ENCODE measurements around the gene RELN.
"Not testable (repeated sequence)": the region's sequence is repeated elsewhere in the genome, so short reads cannot be mapped to it uniquely, and the experiment has no call there.

RELN gene

GRCh38 chr7:103859709-103860108, 129.7 kb downstream of the RELN start:
- H3K27ac ChIP-seq: no peak overlapping the region
- DNase-seq (ENCODE audit: low read depth, low spot score): no peak

DNA sequence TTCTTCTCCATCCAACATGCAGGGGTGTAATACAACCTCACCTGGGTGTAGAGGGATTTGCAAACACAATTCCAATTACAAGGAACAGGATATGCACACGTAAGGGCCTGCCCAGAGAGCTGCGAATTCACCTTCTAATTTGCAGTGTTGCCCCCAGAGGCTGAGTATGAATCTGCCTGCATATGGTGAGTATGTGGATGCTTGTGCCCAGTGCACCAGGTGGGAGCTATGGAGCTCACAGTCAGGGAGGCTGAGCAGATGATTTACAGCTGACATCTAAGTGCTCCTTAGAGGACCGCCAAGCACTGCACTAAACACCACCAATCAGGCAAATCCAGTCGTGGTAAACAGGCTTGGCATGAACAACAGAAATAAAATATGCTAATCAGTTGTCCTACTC, 132.0 kb downstream of the RELN start:
- H3K27ac ChIP-seq: no peak overlapping the region
- DNase-seq (ENCODE audit: low read depth, low spot score): no peak

DNA sequence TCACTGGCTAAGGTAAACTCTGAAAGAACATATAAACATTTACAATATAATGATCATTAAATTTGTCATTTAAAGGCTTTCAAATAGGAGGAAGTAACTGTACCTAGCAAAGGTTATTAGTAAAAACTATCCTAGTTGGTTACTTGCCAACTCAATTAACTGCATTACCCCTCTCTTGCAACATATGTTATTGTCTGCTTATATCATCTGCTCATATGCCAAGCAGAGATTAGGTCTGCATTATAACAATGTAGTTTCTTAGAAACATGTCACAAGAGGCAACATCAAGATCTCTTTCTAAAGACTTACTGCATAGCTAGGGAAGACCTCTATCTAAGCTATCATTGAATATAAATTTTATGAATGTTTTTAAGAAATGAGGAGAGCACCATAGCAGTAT, 132.5 kb downstream of the RELN start:
- H3K27ac ChIP-seq: no peak overlapping the region
- no peak for DNase-seq (ENCODE audit: low read depth, low spot score)

- H3K27ac ChIP-seq: no peak overlapping the region
- DNase-seq (ENCODE audit: low read depth, low spot score): no peak
These were observed 133.8 kb downstream of the RELN start for GRCh38 chr7:103855671-103856070.

GRCh38 chr7:103854611-103855010, 134.8 kb downstream of the RELN start:
- DNase-seq (ENCODE audit: low read depth, low spot score): no peak
- no peak overlapping the region for H3K27ac ChIP-seq

GRCh38 chr7:103851357-103851756, 138.1 kb downstream of the RELN start:
- no peak for DNase-seq (ENCODE audit: low read depth, low spot score)

GRCh38 chr7:103843689-103844480, 145.6 kb downstream of the RELN start:
- DNase-seq (ENCODE audit: low read depth, low spot score): no peak
- no peak overlapping the region for H3K27ac ChIP-seq

More at GRCh38 chr7:103851357-103851756, 138.1 kb downstream of the RELN start:
- no peak overlapping the region for H3K27ac ChIP-seq

DNA sequence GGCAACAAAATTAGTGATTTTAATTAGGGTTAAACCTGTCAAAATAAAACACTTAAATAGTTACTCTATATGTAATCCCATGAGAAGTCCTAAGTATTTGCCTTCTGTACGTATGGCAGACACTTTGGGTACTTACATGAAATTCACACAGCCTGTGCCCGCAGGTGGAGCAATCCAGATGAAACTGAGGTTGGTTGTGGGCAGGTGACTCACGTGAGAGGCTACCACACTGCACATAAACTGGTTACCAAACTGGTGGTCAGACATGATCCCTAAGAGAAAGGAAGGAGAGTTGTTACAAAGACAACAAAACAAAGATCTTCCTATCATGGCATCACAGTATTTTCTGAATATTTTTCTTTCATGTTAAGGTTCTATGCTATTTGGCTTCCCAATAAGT, 156.1 kb downstream of the RELN start:
- no peak for DNase-seq (ENCODE audit: low read depth, low spot score)
- no peak overlapping the region for H3K27ac ChIP-seq

DNA sequence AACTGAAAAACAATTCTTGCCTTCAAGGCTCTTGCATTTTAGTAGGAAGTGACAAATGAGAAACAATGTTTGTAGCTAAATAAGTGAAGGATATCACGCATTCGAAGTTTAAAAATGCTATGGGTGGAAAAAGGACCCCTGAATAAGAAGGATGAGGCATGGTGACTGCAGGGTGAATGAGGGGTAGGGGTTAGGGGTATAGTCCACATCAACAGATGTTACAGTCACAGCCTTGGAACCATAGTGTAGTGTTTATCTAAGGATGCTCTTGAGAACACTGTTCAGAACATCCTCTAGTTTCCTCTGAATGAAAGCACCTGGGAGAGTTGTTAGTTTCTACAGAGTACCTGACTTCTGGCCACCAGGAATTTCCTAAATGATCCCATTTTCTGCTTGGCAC, 157.0 kb downstream of the RELN start:
- H3K27ac ChIP-seq: no peak overlapping the region
- DNase-seq (ENCODE audit: low read depth, low spot score): no peak

GRCh38 chr7:103824251-103824650, 165.2 kb downstream of the RELN start:
- DNase-seq (ENCODE audit: low read depth, low spot score): no peak

GRCh38 chr7:103823084-103823483, 166.4 kb downstream of the RELN start:
- no peak for DNase-seq (ENCODE audit: low read depth, low spot score)
- H3K27ac ChIP-seq: no peak overlapping the region

More at GRCh38 chr7:103824251-103824650, 165.2 kb downstream of the RELN start:
- no peak overlapping the region for H3K27ac ChIP-seq

GRCh38 chr7:103821092-103821491, 168.4 kb downstream of the RELN start:
- no peak overlapping the region for H3K27ac ChIP-seq
- no peak for DNase-seq (ENCODE audit: low read depth, low spot score)

GRCh38 chr7:103815972-103816371, 173.5 kb downstream of the RELN start:
- not testable (repeated sequence) for DNase-seq (ENCODE audit: low read depth, low spot score); H3K27ac ChIP-seq

DNA sequence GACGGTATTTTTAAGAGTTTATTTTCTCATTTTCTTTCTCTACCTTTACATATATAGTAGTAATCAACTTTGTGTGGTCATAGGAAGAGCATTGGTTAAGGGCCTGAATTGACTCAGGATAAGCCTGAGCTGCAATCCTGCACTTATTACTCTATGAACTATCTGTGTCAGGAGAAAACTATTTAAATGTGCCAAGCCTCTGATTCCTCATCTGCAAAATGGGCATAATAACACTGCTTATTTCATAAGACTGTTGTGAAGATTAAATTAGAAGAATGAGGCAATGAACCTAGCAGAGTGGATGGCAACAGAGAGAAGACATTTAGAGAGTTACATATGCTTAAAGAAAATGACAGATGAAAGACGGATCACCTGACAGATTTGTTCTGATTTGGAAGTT, 175.5 kb downstream of the RELN start:
- H3K27ac ChIP-seq: no peak overlapping the region
- DNase-seq (ENCODE audit: low read depth, low spot score): no peak

GRCh38 chr7:103811997-103812396, 177.5 kb downstream of the RELN start:
- DNase-seq (ENCODE audit: low read depth, low spot score): no peak
- H3K27ac ChIP-seq: no peak overlapping the region

GRCh38 chr7:103811290-103811689, 178.2 kb downstream of the RELN start:
- DNase-seq (ENCODE audit: low read depth, low spot score): no peak
- no peak overlapping the region for H3K27ac ChIP-seq

GRCh38 chr7:103810112-103810744, 179.2 kb downstream of the RELN start:
- DNase-seq (ENCODE audit: low read depth, low spot score): no peak
- H3K27ac ChIP-seq: no peak overlapping the region

GRCh38 chr7:103809229-103809994, 180.0 kb downstream of the RELN start:
- DNase-seq (ENCODE audit: low read depth, low spot score): no peak
- H3K27ac ChIP-seq: no peak overlapping the region

- no peak for DNase-seq (ENCODE audit: low read depth, low spot score)
- H3K27ac ChIP-seq: no peak overlapping the region
These were observed 184.1 kb downstream of the RELN start for GRCh38 chr7:103805346-103805745.

DNA sequence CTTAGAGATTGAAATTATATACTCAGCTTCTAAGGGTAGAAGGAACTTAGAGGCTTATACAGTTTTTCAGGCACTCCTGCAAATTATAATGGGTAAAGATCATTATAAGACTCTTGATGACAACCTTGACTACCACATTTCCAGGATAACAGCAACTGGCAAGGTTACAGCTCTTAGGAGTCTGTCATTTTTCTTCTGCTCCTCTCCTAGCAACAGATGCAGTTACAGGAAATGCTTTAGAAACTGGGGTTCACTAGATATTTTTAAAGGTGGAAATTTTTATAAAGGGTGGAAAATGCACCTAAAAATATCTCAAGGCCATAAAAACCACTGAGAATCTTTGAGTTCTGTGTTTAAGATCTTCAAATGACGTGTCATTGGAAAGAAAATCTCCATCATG, 185.8 kb downstream of the RELN start:
- no peak for DNase-seq (ENCODE audit: low read depth, low spot score)
- H3K27ac ChIP-seq: no peak overlapping the region

- no peak for DNase-seq (ENCODE audit: low read depth, low spot score)
- no peak overlapping the region for H3K27ac ChIP-seq
These were observed 190.2 kb downstream of the RELN start for GRCh38 chr7:103799298-103799697.

All from epithelial cell of prostate (primary cell).